Measurements from ENCODE around the gene CYP4F22. TPM values are rescaled to one million over a fixed set of nuclear protein-coding genes. Genes with fewer than 3 reads are reported as not detected.

The CYP4F22 gene
- total and polyA plus RNA-seq, 9 of the 15 experiments (the other 6 are each of a cell fraction or from before 2014, with no cell fraction given) = not detected

DNA sequence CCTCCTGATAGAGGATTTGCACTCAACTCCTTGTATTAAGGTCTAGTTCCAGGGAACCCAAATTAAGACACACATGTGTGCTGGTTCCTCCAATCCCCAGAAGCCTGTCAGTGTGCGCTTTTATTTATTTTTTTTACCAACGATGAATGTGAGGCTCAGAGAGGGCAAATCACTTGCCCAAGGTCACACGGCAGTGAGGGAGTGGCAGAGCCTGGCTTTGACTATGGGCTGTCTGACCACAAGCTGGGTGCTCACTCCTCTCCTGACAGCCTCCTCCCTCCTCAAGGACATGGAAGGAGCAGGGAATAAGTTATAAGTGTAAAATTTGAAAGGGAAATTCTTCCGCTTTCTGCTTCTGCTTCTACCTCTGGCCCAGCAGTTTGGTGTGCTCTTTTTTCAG, 48.9 kb downstream of the CYP4F22 start (continued):
- TF ChIP-seq ZBTB43 (CRISPR knock-in tag; IDR thresholded peaks at IDR 0.05) (no peak), BMI1 (IDR thresholded peaks at IDR 0.05; ENCODE audit: low read length) (no peak), NR3C1 (CRISPR knock-in tag; IDR thresholded peaks at IDR 0.05) (no peak)

- no peaks in the 10 kb centered on the region for H3K79me2 ChIP-seq (ENCODE audit: control insufficient read depth, insufficient read depth, low read length)
- H4K20me1 ChIP-seq (replicated peaks; ENCODE audit: control insufficient read depth, insufficient read depth, low read length) = no peaks in the 10 kb centered on the region; the same call in 1 of the 2 replicates
- WGBS (ENCODE audit: insufficient coverage, low coverage, missing lambda C conversion rate) = 24% methylated on average over 4 of the region's 4 CpGs
- no peak overlapping the region for H3K4me3 ChIP-seq
- H2AFZ ChIP-seq (ENCODE audit: low read depth, low read length) = no peak overlapping the region
- intact Hi-C loops (cut with micrococcal nuclease) = no loop called here
- DNase-seq (ENCODE audit: extremely low read depth in 1 of 4, low spot score in 3 of 4) (no peak), ATAC-seq (no peak), FAIRE-seq (no peak)
- POLR2A ChIA-PET = interaction anchor here (0.7 kb wide), 1 partner anchor 508 kb away, joined by 3 read pairs; no protein-coding TSS in a partner anchor
- no peak overlapping the region for H3K9ac ChIP-seq (ENCODE audit: insufficient read depth in 1 of 2, low read depth in 2 of 2, low read length in 2 of 2)
- BruUV-seq (replicated peaks) = no TSS peak
- no peaks in the 10 kb centered on the region; the same call in 1 of the 2 replicates for H3K9me3 ChIP-seq (replicated peaks; ENCODE audit: control insufficient read depth, insufficient read depth, low read depth, low read length)
- H3K4me2 ChIP-seq (ENCODE audit: insufficient read depth, low read length) = no peak overlapping the region
- H3K36me3 ChIP-seq (ENCODE audit: control insufficient read depth, insufficient read depth, low read length) = no peaks in the 10 kb centered on the region
- H3K4me1 ChIP-seq (replicated peaks in 1 of 2; ENCODE audit: control insufficient read depth in 2 of 2, insufficient read depth in 2 of 2, low read length in 2 of 2) = peaks cover 4 to 13% of the 10 kb centered on the region in 2 experiments; a peak in 3 of 5 replicates
- in situ Hi-C loops (cut with MboI) = loop anchor here (25.0 kb wide), 1 partner anchor 700 kb away; no protein-coding TSS in a partner anchor
- TF ChIP-seq NFIX (CRISPR knock-in tag; IDR thresholded peaks at IDR 0.05; ENCODE audit: low read depth) = no peak
- TF ChIP-seq CEBPB (tag; IDR thresholded peaks at IDR 0.05) = no peak
- no peak for TF ChIP-seq NBN (IDR thresholded peaks at IDR 0.05; ENCODE audit: low read depth)
- no peak for TF ChIP-seq KAT7 (CRISPR knock-in tag; IDR thresholded peaks at IDR 0.05; ENCODE audit: borderline replicate concordance)
- no peak for TF ChIP-seq KDM1A (IDR thresholded peaks at IDR 0.05)
- TF ChIP-seq NR2C2 (CRISPR knock-in tag; IDR thresholded peaks at IDR 0.05) = no peak
- TF ChIP-seq NR2C2 (tag; IDR thresholded peaks at IDR 0.05) = no peak
- no peak for TF ChIP-seq RBBP5 (IDR thresholded peaks at IDR 0.05; ENCODE audit: borderline replicate concordance, insufficient read depth, low read length, poor library complexity, severe bottlenecking)
- no peak for TF ChIP-seq HDAC1 (IDR thresholded peaks at IDR 0.05)
- no peak for TF ChIP-seq SREBF1 (IDR thresholded peaks at IDR 0.05; ENCODE audit: borderline replicate concordance, low read depth, low read length)
- TF ChIP-seq ILK (tag; IDR thresholded peaks at IDR 0.05; ENCODE audit: borderline replicate concordance, low read depth) = no peak
- TF ChIP-seq HMG20A (CRISPR knock-in tag; conservative IDR thresholded peaks at IDR 0.05) = no peak
- no peak for TF ChIP-seq ZNF41 (CRISPR knock-in tag; conservative IDR thresholded peaks at IDR 0.05)
- TF ChIP-seq ZNF668 (CRISPR knock-in tag; IDR thresholded peaks at IDR 0.05) = no peak
- CTCF ChIA-PET (ENCODE audit: low intra/inter-chr PET ratio) = no interaction called here
- no peak overlapping the region for H3K27ac ChIP-seq (ENCODE audit: extremely low read depth, low read depth, low read length)
- H3K9me1 ChIP-seq (ENCODE audit: control insufficient read depth, insufficient read depth, low read length) = no peaks in the 10 kb centered on the region
- peaks cover 2 to 13% of the 10 kb centered on the region in 2 experiments; a peak in 3 of 5 replicates for H3K27me3 ChIP-seq (ENCODE audit: control insufficient read depth in 2 of 2, insufficient read depth in 2 of 2, low read length in 2 of 2)
These were observed 53.8 kb downstream of the CYP4F22 start for GRCh38 chr19:15562145-15562544.

Measured in K562 (cell line).